HAP-1 (cell line): ENCODE measurements around the gene ZNF683.

Experiments used
- DNase-seq, 2 experiments: peaks; one replicate each; pipeline ENCODE4 v3.0.0-alpha.2; 2016 to 2020; ENCODE audit warnings: low spot score in 2 of 2
- H3K27me3 ChIP-seq: fragments of 250-450 bp; sonication (Bioruptor Pico); 2 replicates; pipeline ENCODE4 v1.5.1; 2020; ENCODE audit warnings: low read depth, mild to moderate bottlenecking, moderate library complexity
- H3K36me3 ChIP-seq: fragments of 250-450 bp; sonication (Bioruptor Pico); replicated peaks from 2 replicates; pipeline ENCODE4 v1.5.1; 2020; ENCODE audit warnings: mild to moderate bottlenecking
- H3K4me1 ChIP-seq: fragments of 250-450 bp; sonication (Bioruptor Pico); 2 replicates; pipeline ENCODE4 v1.5.1; 2020; ENCODE audit warnings: mild to moderate bottlenecking
- H3K4me3 ChIP-seq: fragments of 250-450 bp; sonication (Bioruptor Pico); 2 replicates; pipeline ENCODE4 v1.5.1; 2020; ENCODE audit warnings: mild to moderate bottlenecking, moderate library complexity
- H3K9me3 ChIP-seq: fragments of 250-450 bp; sonication (Bioruptor Pico); 2 replicates; pipeline ENCODE4 v1.5.1; 2020; ENCODE audit warnings: mild to moderate bottlenecking, moderate library complexity
- in situ Hi-C: fragments of 300-500 bp; cut with MboI; formaldehyde crosslinking; loops from 3 replicates; pipeline ENCODE4 v1.14.3; 2020; ENCODE audit warnings: low sequenced_read_pairs, inconsistent platforms, mixed read lengths

Gene ZNF683

GRCh38 chr1:26359981-26360806, 12.4 kb downstream of the ZNF683 start:
- Histone ChIP-seq H3K36me3 (no peaks in the 10 kb centered on the region), H3K4me3 (no peak overlapping the region), H3K9me3 (no peaks in the 10 kb centered on the region), H3K4me1 (no peaks in the 10 kb centered on the region), H3K27me3 (no peaks in the 10 kb centered on the region)
- in situ Hi-C loops, result no loop called here
- DNase-seq, result no peak

GRCh38 chr1:26358411-26359384, 13.9 kb downstream of the ZNF683 start:
- Histone ChIP-seq H3K27me3 (no peaks in the 10 kb centered on the region), H3K4me3 (no peak overlapping the region), H3K4me1 (no peaks in the 10 kb centered on the region), H3K9me3 (no peaks in the 10 kb centered on the region), H3K36me3 (no peaks in the 10 kb centered on the region)
- in situ Hi-C loops, result no loop called here
- no peak for DNase-seq

- Histone ChIP-seq H3K4me1 (no peaks in the 10 kb centered on the region), H3K36me3 (no peaks in the 10 kb centered on the region), H3K27me3 (no peaks in the 10 kb centered on the region), H3K4me3 (no peak overlapping the region), H3K9me3 (no peaks in the 10 kb centered on the region)
- in situ Hi-C loops, result no loop called here
- no peak for DNase-seq
Measured at GRCh38 chr1:26357121-26357602, 15.4 kb downstream of the ZNF683 start.

GRCh38 chr1:26356106-26356505, 16.4 kb downstream of the ZNF683 start:
- Histone ChIP-seq H3K9me3 (no peaks in the 10 kb centered on the region), H3K4me1 (no peaks in the 10 kb centered on the region), H3K4me3 (no peak overlapping the region), H3K36me3 (no peaks in the 10 kb centered on the region), H3K27me3 (no peaks in the 10 kb centered on the region)
- in situ Hi-C loops, result no loop called here
- no peak for DNase-seq

GRCh38 chr1:26354972-26355371, 17.6 kb downstream of the ZNF683 start:
- Histone ChIP-seq H3K9me3 (no peaks in the 10 kb centered on the region), H3K4me3 (no peak overlapping the region), H3K36me3 (no peaks in the 10 kb centered on the region), H3K27me3 (no peaks in the 10 kb centered on the region), H3K4me1 (no peaks in the 10 kb centered on the region)
- DNase-seq, result no peak
- in situ Hi-C loops, result no loop called here

GRCh38 chr1:26353976-26354820, 18.4 kb downstream of the ZNF683 start, which contains the start of gene CRYBG2:
Gene CRYBG2 (minus strand): TSS chr1:26354130. CDS start chr1:26346657, 7,473 bp downstream.
- no peaks in the 10 kb centered on the region for H3K4me1 ChIP-seq
- DNase-seq, result no peak
- H3K36me3 ChIP-seq, result no peaks in the 10 kb centered on the region
- no peaks in the 10 kb centered on the region for H3K27me3 ChIP-seq
- H3K9me3 ChIP-seq, result no peaks in the 10 kb centered on the region
- H3K4me3 ChIP-seq, result no peak within 1 kb of the TSS
- in situ Hi-C loops, result no loop called here

- H3K36me3 ChIP-seq, result no peaks in the 10 kb centered on the region
- H3K4me3 ChIP-seq, result no peak overlapping the region
- no peaks in the 10 kb centered on the region for H3K27me3 ChIP-seq
- H3K4me1 ChIP-seq, result no peaks in the 10 kb centered on the region
- DNase-seq, result no peak
- in situ Hi-C loops, result no loop called here
- no peaks in the 10 kb centered on the region for H3K9me3 ChIP-seq
Measured at GRCh38 chr1:26353210-26353859, 19.2 kb downstream of the ZNF683 start.

- Histone ChIP-seq H3K4me1 (no peaks in the 10 kb centered on the region), H3K36me3 (no peaks in the 10 kb centered on the region), H3K4me3 (no peak overlapping the region), H3K27me3 (no peaks in the 10 kb centered on the region), H3K9me3 (no peaks in the 10 kb centered on the region)
- no peak for DNase-seq
- in situ Hi-C loops, result no loop called here
Measured at GRCh38 chr1:26352338-26352679, 20.2 kb downstream of the ZNF683 start.

- no peaks in the 10 kb centered on the region for H3K27me3 ChIP-seq
- H3K9me3 ChIP-seq, result no peaks in the 10 kb centered on the region
- no peak overlapping the region for H3K4me3 ChIP-seq
- no peaks in the 10 kb centered on the region for H3K36me3 ChIP-seq
- H3K4me1 ChIP-seq, result no peaks in the 10 kb centered on the region
- in situ Hi-C loops, result no loop called here
- no peak for DNase-seq
Measured at GRCh38 chr1:26351590-26352337, 20.8 kb downstream of the ZNF683 start.

- H3K4me3 ChIP-seq, result no peak overlapping the region
- no peak for DNase-seq
Measured at GRCh38 chr1:26350701-26351589, 21.6 kb downstream of the ZNF683 start.

GRCh38 chr1:26350343-26350700, 22.2 kb downstream of the ZNF683 start:
- Histone ChIP-seq H3K9me3 (no peaks in the 10 kb centered on the region), H3K36me3 (no peaks in the 10 kb centered on the region), H3K4me3 (no peak overlapping the region), H3K27me3 (no peaks in the 10 kb centered on the region), H3K4me1 (no peaks in the 10 kb centered on the region)
- no peak for DNase-seq
- in situ Hi-C loops, result no loop called here

More at GRCh38 chr1:26350701-26351589, 21.6 kb downstream of the ZNF683 start:
- no peaks in the 10 kb centered on the region for H3K9me3 ChIP-seq
- H3K27me3 ChIP-seq, result no peaks in the 10 kb centered on the region
- in situ Hi-C loops, result no loop called here
- H3K36me3 ChIP-seq, result no peaks in the 10 kb centered on the region
- no peaks in the 10 kb centered on the region for H3K4me1 ChIP-seq

GRCh38 chr1:26349877-26350244, 22.7 kb downstream of the ZNF683 start:
- no peaks in the 10 kb centered on the region for H3K36me3 ChIP-seq
- in situ Hi-C loops, result no loop called here
- no peak for DNase-seq
- H3K4me3 ChIP-seq, result no peak overlapping the region
- H3K27me3 ChIP-seq, result no peaks in the 10 kb centered on the region
- no peaks in the 10 kb centered on the region for H3K4me1 ChIP-seq
- no peaks in the 10 kb centered on the region for H3K9me3 ChIP-seq
